GM11168 (cell line): ENCODE measurements around the gene UBXN4.
"Not testable (repeated sequence)": the region's sequence is repeated elsewhere in the genome, so short reads cannot be mapped to it uniquely, and the experiment has no call there.

Source experiments
- in situ Hi-C: fragments of 300-500 bp; cut with MboI; formaldehyde crosslinking; loops from one replicate; pipeline ENCODE4 v1.12.0; 2022; ENCODE audit warnings: low sequenced_read_pairs; ENCODE audit not compliant: unreplicated experiment

Gene UBXN4

DNA sequence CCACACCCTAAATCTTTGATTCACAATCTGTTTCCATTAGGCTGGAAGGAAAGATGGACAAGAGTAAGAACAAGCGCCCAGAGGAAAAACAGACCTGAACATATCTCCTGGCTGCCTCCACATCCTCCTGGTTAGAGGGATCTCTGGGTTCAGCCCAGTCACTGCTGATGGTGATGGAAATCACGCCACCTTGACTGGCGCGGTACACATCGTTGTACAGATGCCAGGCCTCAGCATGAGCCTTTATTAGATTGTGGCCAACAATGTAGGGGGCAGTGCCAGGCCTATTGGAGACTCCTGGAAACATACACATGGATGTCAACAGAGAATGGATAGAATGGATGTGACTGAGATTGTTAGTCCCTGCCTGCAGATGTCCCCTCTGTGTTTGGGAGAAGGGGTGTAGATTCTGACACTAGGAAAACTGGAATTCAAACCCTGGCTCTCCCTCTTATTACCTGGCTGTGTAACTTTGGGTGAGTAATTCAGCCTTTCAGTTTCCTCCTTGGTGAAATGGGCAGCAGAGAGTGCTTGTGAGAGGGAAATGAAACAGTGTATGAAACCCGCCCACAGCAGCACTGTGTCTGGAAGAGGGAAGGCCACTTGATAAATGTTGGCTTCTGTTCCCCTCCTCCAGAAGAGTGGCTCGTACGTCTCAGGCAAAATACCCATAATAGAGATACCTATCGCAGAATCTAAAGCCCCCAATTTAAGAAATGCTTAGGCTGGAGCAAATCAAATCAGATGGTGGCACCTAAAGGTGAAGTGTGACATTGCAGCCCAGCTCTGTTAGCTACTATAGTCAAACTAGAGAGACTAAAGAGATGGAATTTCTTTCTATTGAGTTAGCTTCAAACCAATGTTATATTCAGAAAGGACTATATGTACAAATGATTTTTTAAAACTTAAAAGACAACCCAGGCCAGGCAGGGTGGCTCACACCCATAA, 59.1 kb downstream of the UBXN4 start:
- in situ Hi-C loops = no loop called here

DNA sequence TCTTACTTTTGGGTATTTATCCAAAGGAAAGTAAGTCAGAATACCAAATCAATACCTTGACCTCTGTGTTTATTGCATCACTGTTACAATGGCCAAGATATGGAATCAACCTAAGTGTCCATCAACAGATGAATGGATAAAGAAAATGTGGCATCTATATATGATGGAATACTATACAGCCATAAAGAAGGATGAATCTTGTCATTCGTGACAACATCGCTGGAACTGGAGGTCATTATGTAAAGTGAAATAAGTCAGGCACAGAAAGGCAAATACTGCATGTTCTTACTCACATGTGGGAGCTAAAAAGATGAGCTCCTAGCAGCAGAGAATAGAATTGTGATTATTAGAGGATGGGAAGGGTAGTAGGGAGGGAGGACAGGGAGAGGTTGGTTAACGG, 60.7 kb downstream of the UBXN4 start:
- in situ Hi-C loops = no loop called here

DNA sequence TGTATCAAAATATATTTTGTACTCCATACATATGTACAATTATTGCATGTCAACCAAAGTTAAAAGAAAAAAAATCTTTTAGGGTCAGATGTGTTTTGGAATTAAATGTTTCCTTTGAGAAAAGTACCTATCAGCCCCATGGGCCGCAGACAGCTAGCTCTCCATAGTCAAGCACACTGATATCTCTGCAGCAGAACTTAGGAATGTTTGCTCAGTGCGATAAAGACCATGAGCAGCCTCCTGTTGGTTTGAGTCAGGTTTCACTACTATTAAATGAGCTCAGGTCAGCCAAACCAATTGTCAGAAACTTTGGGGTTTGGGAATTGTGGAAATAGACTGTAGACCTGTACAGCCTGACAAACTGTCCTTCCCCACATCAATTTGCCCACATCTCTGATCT, 61.6 kb downstream of the UBXN4 start:
- in situ Hi-C loops = no loop called here

DNA sequence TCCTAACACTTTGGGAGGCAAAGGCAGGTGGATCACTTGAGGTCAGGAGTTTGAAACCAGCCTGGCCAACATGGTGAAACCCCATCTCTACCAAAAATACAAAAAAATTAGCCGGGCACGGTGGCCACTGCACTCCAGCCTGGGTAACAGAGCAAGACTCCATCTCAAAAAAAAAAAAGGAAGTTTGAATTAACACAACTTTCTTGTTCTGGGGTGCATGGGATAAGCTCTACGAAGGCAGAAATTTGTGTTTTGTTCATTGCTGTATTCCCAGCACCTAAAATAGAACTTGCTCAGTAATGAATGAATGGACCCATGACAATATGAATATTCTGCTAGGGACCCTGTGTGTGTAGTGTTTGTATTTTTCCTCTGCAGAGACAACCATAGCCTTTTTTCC, 66.2 kb downstream of the UBXN4 start:
- in situ Hi-C loops = not testable (repeated sequence)

DNA sequence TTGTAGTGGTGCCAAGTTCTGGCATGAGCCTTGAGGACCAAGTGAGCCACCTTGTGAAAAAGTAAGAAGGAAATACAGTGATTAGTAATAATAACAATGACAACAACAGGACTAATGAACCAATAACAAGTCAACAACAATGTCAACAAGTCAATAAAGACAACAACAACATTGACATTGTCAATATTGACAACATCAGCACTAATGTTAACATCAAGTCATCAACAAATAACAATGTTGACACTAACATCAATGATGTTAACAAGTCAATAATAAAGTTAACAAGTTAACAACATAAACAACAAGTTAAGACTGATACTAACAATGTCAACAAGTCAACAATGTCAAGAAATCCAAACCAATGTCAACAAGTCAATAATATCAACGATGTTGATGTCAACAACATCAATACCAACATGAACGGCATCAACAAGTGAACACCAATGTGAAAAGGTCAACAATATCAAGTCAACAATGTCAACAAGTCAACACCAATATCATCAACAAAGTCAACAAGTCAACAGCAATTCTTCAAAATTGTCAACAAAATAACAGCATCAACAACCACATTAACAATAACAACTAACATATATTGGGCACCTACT, 71.4 kb downstream of the UBXN4 start:
- in situ Hi-C loops = no loop called here

DNA sequence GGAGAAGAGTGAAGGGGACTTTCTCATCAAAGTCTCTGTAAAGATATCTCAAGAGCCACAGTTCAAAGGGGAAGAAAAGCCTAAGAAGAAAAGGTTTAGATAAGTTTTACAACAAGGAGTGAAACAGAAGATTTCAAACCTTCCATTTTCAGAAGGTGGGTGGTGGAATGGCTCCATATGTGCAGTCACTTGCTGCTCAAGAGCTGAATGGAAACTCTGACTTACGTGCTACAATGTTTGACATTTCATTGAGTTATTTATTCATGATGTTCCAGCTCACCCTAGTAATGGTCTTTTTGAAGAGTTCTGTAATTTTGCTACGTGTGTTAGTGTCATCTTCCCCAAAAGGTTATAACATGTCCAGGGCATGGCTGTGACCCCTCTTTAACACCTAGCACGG, 73.6 kb downstream of the UBXN4 start:
- in situ Hi-C loops = no loop called here

DNA sequence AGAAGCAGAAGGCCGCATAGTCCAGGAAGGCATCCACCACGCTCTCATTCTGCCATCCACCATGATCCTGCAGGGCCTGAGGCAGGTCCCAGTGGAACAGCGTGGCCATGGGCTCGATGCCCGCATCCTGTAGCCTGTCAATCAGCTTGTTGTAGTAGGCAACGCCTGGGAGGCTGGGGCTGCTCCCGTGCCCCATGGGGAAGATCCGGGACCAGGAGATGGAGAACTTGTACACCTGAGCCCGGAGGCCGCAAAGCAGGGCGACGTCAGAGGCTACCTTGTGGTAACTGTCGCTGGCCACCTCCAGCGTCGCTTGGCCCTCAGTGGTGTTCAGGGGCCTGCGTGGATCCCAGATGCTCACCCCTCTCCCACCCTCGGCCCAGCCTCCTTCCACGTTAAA, 75.8 kb downstream of the UBXN4 start:
- in situ Hi-C loops = no loop called here

DNA sequence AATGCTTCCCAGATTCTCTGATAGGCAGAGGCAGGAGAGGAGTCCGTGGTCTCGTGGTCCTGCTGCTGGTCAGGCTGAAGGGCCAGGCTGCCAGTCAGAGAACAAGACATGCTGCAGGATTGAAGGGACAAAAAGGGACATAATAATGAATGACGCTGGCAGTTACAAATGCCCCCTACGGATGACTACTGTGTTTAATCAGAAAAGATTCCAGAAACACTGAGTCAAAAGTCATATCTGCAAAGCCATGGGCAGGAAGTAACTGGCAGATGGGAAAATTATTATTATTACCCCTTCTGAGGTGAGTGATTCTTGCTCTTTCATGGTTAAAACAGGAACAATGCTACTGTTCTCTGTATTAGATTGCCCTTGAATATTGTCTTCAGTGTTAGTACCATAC, 76.3 kb downstream of the UBXN4 start:
- in situ Hi-C loops = no loop called here

DNA sequence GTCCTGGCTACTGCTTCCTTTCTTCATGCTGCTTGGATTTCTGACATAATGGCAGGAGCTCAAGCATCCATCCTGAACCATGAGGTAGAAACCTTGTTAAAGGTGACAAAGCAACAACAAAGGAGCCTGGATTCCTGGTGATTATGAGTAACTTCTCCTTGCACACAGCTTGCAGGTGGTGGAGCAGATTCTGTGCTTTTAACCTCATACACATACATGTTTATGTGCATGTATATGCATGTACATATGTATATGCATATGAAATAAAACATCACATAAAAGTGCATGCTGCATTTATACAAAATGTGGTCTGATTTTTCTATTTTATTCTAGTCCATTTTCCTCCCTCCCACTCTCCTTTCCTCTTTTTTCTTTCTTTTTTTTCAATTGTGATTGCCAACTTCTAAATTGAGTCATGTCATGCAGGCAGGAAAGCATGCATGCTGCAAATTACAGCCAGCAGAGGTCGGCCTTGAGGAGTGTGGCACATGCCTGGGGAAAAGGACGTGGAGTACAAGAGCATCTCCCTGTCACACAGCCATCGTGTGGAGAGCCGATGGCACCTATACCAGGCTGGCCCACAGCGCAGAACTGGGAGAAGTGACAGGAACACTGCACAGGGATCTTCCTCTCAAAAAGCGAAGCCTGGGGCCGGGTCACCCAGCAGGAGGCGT, 77.4 kb downstream of the UBXN4 start:
- in situ Hi-C loops = no loop called here

DNA sequence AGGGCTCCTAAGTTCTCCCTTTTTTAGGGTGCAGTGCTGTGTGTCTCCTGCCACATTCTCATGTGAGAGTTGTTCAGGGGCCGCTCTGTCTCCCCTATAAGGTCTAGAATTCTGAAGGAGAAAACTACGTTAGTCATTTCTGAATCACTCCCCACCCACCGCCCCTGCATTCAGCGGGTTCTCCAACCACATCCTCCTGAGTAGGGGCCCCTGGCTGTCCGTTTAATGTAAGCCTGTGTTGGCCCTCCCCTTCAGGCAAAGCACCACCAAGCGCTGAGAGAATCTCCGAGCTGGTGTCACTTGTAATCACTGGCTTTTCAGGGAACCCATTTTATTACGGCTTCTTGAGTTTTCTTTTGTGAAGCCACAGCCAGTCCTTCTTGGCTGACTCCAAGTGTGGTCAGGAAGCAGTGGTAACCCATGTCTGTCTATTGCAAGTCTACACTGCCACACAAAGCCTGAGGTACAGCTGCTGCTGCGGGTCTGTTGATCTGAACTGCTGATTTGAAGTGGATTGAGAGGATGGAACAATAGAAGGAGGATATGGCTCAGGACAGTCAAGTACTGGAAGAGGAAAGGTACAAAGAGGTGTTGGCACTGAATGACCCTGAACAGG, 78.5 kb downstream of the UBXN4 start:
- in situ Hi-C loops = no loop called here

DNA sequence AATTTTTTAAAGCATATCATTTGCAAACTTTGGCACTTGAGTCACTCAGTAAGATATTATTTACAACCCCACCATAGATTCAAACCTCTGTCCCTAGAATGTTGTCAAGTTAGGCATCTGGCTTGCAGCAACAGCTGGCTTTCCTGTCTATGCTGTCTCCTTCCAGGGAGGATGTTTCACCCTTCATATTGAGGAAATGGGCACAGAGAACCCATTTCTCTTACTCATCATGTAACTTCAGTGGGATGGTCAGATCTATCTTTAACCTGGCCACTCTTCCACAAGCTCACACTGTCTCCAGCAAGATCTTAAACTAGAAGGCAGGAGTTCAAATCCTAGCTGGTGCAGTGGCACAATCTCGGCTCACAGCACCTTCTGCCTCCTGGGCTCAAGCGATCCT, 79.5 kb downstream of the UBXN4 start:
- in situ Hi-C loops = no loop called here

DNA sequence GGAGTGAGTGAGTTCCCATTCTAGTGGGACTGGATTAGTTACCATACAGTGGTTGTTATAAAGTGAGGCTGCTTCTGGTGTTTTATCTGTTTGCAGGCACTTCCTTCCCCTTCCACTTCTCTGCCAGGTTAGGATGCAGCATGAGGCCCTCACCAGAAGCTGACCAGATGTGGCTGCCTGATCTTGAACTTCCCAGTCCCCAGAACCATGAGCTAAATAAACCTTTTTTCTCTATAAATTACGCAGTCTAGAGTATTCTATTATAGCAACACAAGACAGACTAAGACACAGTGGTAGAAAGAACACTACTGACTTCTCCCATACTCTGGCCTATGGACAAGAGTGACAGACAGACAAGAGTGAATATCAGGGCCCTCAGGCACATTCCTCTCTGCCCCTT, 81.2 kb downstream of the UBXN4 start:
- in situ Hi-C loops = no loop called here

DNA sequence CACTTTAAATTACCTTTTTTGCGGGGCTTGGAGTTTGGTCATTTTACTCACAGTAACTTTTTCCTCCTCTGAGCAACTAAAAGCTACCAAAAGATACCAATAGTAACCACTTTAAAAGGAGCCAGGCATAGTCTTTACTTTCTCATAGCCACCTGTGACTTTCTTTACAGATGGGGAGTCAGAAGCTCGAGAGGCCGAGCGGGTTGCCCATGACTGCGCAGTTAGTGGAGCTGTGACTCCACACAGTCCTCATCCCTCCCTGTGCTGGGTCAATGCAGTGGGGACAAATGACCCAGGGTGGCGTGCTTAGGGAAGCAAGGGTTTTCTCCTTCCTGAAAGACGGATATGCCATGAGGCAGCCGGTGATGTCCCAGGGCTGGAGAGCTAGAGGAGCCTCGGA, 83.5 kb downstream of the UBXN4 start:
- in situ Hi-C loops = no loop called here

DNA sequence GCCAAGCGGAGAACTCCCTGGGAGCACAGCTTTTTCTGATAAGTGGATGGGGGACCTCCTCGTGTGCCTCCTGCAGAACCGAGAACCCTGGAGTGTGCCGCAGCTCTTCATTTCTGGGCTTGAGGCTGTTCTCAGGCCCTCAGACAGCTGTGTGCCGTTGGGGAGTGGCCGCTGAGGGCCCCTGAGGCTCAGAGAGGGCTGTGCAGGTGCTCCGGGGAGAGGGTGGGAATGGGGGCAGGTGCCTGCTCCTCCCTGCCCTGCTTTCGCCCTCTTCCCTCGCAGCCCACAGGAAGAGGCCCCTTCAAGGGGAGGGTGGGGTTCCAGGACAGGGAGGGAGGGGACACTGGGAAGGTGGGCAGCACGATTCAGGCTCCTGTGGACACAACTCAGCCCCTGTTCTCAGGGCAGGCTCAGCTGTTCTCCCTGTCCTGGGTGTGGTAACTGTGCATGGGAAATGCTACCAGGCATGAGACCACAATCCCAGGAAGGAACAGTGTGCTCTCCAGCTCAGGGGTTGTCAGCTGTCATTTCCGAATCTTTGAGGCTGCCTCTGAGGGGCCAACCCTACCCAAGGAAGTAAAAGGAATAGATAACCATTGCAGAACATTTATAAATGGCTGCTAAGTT, 84.0 kb downstream of the UBXN4 start:
- in situ Hi-C loops = no loop called here

DNA sequence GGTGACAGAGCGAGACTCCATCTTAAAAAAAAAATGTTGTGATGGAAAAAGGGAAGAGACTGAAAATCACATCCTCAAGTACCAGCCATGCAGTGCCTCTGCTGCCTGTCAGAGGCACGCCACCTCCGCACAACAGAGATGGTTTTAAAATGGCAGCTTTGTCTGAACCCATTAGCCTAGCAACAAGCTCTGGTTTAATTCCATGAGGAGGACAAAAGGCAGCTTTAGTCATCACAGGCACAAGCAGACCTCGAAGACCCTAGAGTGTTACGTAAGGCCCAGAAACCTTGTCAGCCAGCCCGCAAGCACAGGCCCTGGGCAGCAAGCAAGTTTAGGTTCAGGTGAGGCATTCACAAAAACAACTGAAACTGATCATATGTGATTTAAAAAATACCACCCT, 84.9 kb downstream of the UBXN4 start:
- in situ Hi-C loops = no loop called here

DNA sequence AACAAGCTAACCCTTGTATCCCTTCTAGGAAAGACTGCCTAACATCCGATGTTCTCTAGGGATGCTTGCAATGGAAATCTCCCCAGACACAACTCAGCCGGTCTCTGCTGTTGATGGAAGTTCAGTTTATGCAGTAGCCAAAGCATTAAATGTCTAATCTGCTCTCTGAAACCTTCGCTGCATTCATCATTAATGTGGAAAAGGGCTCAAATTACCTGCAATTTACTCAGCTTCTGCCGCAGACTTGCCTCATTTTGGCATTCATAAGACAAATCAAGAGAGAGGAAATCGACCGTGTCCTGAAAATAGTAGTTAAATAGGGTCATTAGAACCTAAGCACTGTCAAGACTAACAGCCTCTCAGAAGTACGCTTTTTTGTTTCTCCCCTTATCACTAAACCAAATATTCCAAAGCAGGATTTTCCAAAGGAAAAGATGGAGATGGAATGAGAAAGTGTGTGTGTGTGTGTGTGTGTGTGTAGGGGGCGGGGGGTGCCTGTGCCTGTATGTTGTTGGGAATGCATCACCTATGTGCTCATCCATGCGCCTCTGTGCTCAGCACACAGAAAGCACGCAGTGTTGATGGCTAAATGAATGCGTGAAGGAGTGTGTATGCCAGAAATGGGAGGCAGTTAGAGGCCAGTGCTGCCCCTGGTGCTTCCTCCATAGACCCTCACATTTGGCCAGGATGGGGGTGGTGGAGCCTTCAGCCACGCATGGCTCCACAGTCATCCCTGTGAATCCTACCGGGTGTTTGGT, 87.9 kb downstream of the UBXN4 start:
- in situ Hi-C loops = no loop called here

DNA sequence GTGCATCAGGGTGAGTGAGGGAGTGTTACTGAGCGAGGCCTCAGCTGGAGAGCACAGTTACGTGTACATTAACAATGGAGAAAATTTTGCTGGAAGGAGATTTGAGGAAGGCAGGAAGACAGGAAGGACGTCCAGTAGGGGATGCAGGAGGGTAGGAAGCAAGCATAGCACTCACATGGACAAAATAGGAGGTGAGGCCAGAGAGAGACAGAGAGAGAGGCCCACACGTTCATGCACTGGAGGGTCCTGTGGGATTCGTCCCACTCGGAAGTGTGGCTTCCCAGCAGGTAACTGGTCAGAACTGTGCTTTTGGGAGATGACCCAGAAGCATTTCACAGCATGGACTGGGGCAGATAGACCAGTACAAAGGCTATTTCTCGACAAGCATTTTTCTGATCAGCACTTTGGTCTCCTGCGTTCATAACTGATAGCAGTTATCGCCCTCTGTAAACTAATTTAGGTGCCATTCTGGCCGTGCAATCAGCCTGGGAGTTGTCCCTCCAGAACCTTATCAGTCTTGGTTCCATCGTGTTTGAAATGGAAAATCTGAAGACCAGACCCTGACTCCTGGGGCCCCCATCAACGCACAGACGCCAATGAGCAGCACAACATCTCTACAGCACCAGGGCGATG, 89.6 kb downstream of the UBXN4 start:
- in situ Hi-C loops = no loop called here

DNA sequence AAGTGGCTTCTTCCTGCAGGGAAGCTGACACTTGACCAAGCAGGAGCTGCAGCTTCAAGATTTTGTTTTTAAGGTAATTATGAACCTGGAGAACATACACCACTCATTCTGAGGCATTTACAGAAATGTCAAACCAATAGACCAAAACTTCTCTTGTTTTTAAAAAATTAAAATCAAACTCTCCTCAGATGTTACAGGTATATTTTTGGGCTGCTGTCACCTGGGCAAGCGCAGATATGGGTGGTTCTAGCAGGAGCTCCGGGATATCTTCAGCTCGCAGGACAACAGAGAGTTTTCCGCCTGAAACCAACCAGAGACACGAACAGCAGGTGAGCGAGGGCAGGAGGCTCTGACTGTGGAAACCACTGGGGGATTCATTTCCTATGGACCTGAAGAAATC, 91.2 kb downstream of the UBXN4 start:
- in situ Hi-C loops = no loop called here
